ENCODE results near the gene TLR9. TPM values are rescaled to one million over a fixed set of nuclear protein-coding genes. Genes with fewer than 3 reads are reported as not detected.

TLR9 gene
- total and polyA plus RNA-seq, 2 donors from 2014 or later, result 0.94 TPM; not detected in 1

- no peak overlapping the region for H3K4me3 ChIP-seq (ENCODE audit: low read length in 3 of 3)
- peak in 1 of 5 donors; percentile 35 for DNase-seq
- peaks cover 0 to 28% (median 4%) of the 10 kb centered on the region in 3 donors for H3K4me1 ChIP-seq (ENCODE audit: control insufficient read depth in 2 of 3, insufficient read depth in 2 of 3, low read depth in 1 of 3, low read length in 3 of 3)
- no peaks in the 10 kb centered on the region for H3K9me3 ChIP-seq (ENCODE audit: control insufficient read depth in 2 of 3, insufficient read depth in 1 of 3, low read length in 3 of 3)
- TF ChIP-seq CTCF (IDR thresholded peaks at IDR 0.05; ENCODE audit: borderline replicate concordance, extremely low read depth, insufficient read depth), result no peak
- intact Hi-C loops (cut with DNase I), result loop anchor here (10.0 kb wide), 1 partner anchor 123 kb away; no protein-coding TSS in a partner anchor
- H3K9ac ChIP-seq (ENCODE audit: low read length in 3 of 3), result no peak overlapping the region
- no peak for FAIRE-seq
- no peaks in the 10 kb centered on the region for H3K36me3 ChIP-seq (ENCODE audit: control insufficient read depth in 2 of 3, insufficient read depth in 3 of 3, low read length in 3 of 3)
- no peaks in the 10 kb centered on the region for H3K27me3 ChIP-seq (ENCODE audit: control insufficient read depth, insufficient read depth, low read length)
- H3K27ac ChIP-seq (ENCODE audit: low read depth in 2 of 2, low read length in 2 of 2), result no peak overlapping the region
Observed at GRCh38 chr3:52221563-52222318, 3.7 kb downstream of the TLR9 start.

DNA sequence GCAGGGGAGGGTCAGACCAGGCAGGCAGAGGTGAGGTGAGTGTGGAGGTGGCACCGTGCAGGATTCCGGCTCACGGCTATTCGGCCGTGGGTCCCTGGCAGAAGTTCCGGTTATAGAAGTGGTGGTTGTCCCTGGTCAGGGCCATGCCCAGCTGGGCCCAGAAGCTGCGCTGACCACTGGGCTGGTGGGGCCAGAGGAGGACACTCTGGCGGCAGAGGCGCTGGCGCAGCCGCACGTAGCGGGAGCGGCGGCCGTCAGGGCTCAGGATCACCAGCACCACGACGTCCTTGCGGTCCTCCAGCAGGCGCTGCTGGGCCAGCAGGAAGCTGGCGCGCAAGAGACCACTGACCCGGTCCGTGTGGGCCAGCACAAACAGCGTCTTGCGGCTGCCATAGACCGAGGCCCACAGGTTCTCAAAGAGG lies 4.3 kb downstream of the TLR9 start:
- FAIRE-seq (no peak), DNase-seq (peak in 1 of 5 donors; percentile 40)
- TF ChIP-seq CTCF (IDR thresholded peaks at IDR 0.05; ENCODE audit: borderline replicate concordance, extremely low read depth, insufficient read depth), result no peak
- H3K36me3 ChIP-seq (ENCODE audit: control insufficient read depth in 2 of 3, insufficient read depth in 3 of 3, low read length in 3 of 3), result no peaks in the 10 kb centered on the region
- H3K9ac ChIP-seq (ENCODE audit: low read length in 3 of 3), result no peak overlapping the region
- H3K9me3 ChIP-seq (ENCODE audit: control insufficient read depth in 2 of 3, insufficient read depth in 1 of 3, low read length in 3 of 3), result no peaks in the 10 kb centered on the region
- no peaks in the 10 kb centered on the region for H3K27me3 ChIP-seq (ENCODE audit: control insufficient read depth, insufficient read depth, low read length)
- H3K4me1 ChIP-seq (ENCODE audit: control insufficient read depth in 2 of 3, insufficient read depth in 2 of 3, low read depth in 1 of 3, low read length in 3 of 3), result peaks cover 0 to 32% (median 4%) of the 10 kb centered on the region in 3 donors
- H3K4me3 ChIP-seq (ENCODE audit: low read length in 3 of 3), result no peak overlapping the region
- intact Hi-C loops (cut with DNase I), result loop anchor here (10.0 kb wide), 1 partner anchor 124 kb away; no protein-coding TSS in a partner anchor
- H3K27ac ChIP-seq (ENCODE audit: low read depth in 2 of 2, low read length in 2 of 2), result no peak overlapping the region

DNA sequence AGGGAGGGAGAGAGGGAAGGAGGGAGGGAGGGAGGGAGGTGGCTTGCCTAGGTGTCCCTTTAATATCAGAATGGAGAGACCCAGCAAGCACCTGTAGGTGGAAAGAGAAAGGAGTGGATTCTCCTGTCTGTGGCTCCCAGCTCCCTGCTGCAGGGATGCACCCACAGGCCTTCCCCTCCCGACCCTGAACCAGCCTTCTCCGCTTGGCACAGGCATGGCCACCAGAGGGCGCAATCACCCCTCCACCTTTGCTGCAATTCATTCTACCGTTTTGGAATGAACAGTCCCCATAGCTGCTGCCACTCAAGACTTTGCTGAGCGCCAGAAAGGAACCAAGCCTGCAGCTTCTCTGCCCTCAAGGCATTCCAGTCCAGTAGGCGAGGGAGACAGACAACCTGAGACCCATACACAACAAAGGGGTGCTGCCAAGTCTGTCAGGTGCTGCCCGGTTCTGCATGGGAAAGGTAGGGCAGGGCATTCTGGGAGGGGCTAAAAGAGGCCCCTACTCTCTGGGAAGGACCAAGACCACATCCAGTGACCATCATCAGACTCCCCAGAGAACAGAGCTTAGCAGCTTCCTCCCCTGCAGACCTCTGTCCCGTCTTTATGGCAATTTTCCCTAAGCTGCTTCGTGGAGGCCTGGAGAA lies 4.9 kb downstream of the TLR9 start:
- no peak overlapping the region for H3K27ac ChIP-seq (ENCODE audit: low read depth in 2 of 2, low read length in 2 of 2)
- H3K4me1 ChIP-seq (ENCODE audit: control insufficient read depth in 2 of 3, insufficient read depth in 2 of 3, low read depth in 1 of 3, low read length in 3 of 3), result peaks cover 0 to 32% (median 4%) of the 10 kb centered on the region in 3 donors
- TF ChIP-seq CTCF (IDR thresholded peaks at IDR 0.05; ENCODE audit: borderline replicate concordance, extremely low read depth, insufficient read depth), result peak; percentile 95
- no peak overlapping the region for H3K9ac ChIP-seq (ENCODE audit: low read length in 3 of 3)
- H3K27me3 ChIP-seq (ENCODE audit: control insufficient read depth, insufficient read depth, low read length), result no peaks in the 10 kb centered on the region
- DNase-seq (peak; percentile 85 to 91 (median 89)), FAIRE-seq (no peak)
- H3K36me3 ChIP-seq (ENCODE audit: control insufficient read depth in 2 of 3, insufficient read depth in 3 of 3, low read length in 3 of 3), result peaks cover 0 to 2% (median 0%) of the 10 kb centered on the region in 3 donors
- no peak overlapping the region for H3K4me3 ChIP-seq (ENCODE audit: low read length in 3 of 3)
- H3K9me3 ChIP-seq (ENCODE audit: control insufficient read depth in 2 of 3, insufficient read depth in 1 of 3, low read length in 3 of 3), result no peaks in the 10 kb centered on the region
- intact Hi-C loops (cut with DNase I), result loop anchor here (10.0 kb wide), 1 partner anchor 124 kb away; no protein-coding TSS in a partner anchor

Measured in kidney (tissue), 14 donors.